Subcutaneous adipose tissue (tissue), 4 donors: Measurements from ENCODE around the gene NUDT3. TPM values are rescaled to one million over a fixed set of nuclear protein-coding genes. Genes with fewer than 3 reads are reported as not detected.

ENCODE experiments used
- CTCF ChIP-seq: fragments of 450-650 bp; IDR thresholded peaks from one replicate; pipeline ENCODE4 v1.5.1; 2016; ENCODE audit warnings: low read depth, mild to moderate bottlenecking, control low read depth, antibody characterized with exemption, moderate library complexity
- total RNA-seq, 4 donors: library from RNA; depleted of rRNA; stranded (reverse); fragments of >200 nt; gene quantifications; one replicate each; pipeline ENCODE4 v1.1.0, GENCODE V29; 2016

Gene NUDT3
- total RNA-seq, 4 donors from 2014 or later, result 27.2 to 33.5 (median 30.5) TPM

- no peak for TF ChIP-seq CTCF
Measured at GRCh38 chr6:34289137-34289536, 103.3 kb downstream of the NUDT3 start.

- no peak for TF ChIP-seq CTCF
Measured at GRCh38 chr6:34288581-34288980, 103.9 kb downstream of the NUDT3 start.

GRCh38 chr6:34285448-34286164 is 106.9 kb downstream of the NUDT3 start:
- TF ChIP-seq CTCF, result no peak

GRCh38 chr6:34284563-34285447 is 107.7 kb downstream of the NUDT3 start:
- TF ChIP-seq CTCF, result no peak

- TF ChIP-seq CTCF, result no peak
Measured at GRCh38 chr6:34281702-34282334, 110.7 kb downstream of the NUDT3 start.

- TF ChIP-seq CTCF, result no peak
Measured at GRCh38 chr6:34280216-34280615, 112.3 kb downstream of the NUDT3 start.

- TF ChIP-seq CTCF, result no peak
Measured at GRCh38 chr6:34278833-34279232, 113.6 kb downstream of the NUDT3 start.
